Ovary (tissue), 3 donors: ENCODE data around the gene TMBIM6.
"Not testable (repeated sequence)": the region's sequence is repeated elsewhere in the genome, so short reads cannot be mapped to it uniquely, and the experiment has no call there.

Experiments used
- EP300 ChIP-seq: sonication (generic); formaldehyde crosslinking; IDR thresholded peaks from one replicate; pipeline ENCODE4 v1.6.1; 2017; ENCODE audit warnings: antibody characterized with exemption
- TF ChIP-seq, protein P1 (sequence below), 3 donors: fragments of 450-650 bp in 2 of 3; fragments of 200-600 bp in 1 of 3; IDR thresholded peaks; one replicate each; pipeline versions ENCODE4 v1.5.1 to v1.8.0; 2016 to 2022; ENCODE audit warnings: antibody characterized with exemption in 3 of 3, mild to moderate bottlenecking in 1 of 3
- donor health status: DM: no; HTN: no; CAD: no.

DNA sequence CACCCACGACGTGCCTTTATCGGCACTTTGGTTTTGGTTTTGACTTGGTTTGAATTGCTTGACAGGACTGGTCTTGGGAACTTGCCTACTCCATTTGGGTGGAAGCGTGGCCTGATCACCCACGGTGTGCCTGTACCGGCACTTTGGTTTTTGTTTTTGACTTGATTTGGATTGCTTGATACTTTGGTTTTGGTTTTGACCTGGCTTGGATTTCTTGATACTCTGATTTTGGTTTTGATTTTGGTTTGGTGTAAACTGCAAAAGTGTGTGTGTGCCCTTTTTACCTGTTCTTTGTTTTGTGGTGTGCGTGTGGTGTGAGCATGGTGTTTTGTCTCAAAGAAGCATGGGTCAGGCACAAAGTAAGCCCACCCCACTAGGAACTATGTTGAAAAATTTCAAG lies 6.5 kb upstream of the TMBIM6 start:
- TF ChIP-seq, protein P1, sequence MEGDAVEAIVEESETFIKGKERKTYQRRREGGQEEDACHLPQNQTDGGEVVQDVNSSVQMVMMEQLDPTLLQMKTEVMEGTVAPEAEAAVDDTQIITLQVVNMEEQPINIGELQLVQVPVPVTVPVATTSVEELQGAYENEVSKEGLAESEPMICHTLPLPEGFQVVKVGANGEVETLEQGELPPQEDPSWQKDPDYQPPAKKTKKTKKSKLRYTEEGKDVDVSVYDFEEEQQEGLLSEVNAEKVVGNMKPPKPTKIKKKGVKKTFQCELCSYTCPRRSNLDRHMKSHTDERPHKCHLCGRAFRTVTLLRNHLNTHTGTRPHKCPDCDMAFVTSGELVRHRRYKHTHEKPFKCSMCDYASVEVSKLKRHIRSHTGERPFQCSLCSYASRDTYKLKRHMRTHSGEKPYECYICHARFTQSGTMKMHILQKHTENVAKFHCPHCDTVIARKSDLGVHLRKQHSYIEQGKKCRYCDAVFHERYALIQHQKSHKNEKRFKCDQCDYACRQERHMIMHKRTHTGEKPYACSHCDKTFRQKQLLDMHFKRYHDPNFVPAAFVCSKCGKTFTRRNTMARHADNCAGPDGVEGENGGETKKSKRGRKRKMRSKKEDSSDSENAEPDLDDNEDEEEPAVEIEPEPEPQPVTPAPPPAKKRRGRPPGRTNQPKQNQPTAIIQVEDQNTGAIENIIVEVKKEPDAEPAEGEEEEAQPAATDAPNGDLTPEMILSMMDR (IDR thresholded peaks at IDR 0.05), result not testable (repeated sequence)
- TF ChIP-seq EP300, result not testable (repeated sequence)
